NT2/D1 (cell line): ENCODE results near the gene MIER2.

Experiments used
- SUZ12 ChIP-seq: IDR thresholded peaks from 2 replicates; pipeline ENCODE4 v1.6.1; 2011; ENCODE audit not compliant: insufficient read length, insufficient read depth; ENCODE audit errors: extremely low read depth
- YY1 ChIP-seq: IDR thresholded peaks from 2 replicates; pipeline ENCODE4 v1.6.1; 2011; ENCODE audit not compliant: insufficient read length, insufficient read depth
- ZNF274 ChIP-seq: IDR thresholded peaks from 2 replicates; pipeline ENCODE4 v1.6.1; 2011; ENCODE audit warnings: mild to moderate bottlenecking, low read depth, low read length

DNA sequence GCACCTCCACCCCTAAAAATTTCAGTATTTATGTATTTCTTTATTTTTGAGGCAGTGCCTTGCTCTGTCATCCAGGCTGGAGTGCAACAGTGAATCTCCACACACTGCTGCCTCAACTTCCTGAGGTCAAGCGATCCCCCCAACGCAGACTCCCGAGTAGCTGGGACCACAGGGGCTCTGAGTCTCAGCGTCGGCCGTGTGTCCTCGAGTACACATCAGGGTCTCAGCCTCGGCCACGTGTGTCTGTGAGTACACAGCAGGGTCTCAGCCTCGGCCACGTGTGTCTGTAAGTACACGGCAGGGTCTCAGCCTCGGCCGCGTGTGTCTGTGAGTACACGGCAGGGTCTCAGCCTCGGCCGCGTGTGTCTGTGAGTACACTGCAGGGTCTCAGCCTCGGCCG lies 43.2 kb upstream of the MIER2 start:
- no peak for TF ChIP-seq ZNF274
- TF ChIP-seq YY1, result no peak
- no peak for TF ChIP-seq SUZ12
